HG02571 (cell line): ENCODE data around the gene KRR1.
"Not testable (repeated sequence)": the region's sequence is repeated elsewhere in the genome, so short reads cannot be mapped to it uniquely, and the experiment has no call there.

ENCODE experiments used
- ATAC-seq: cut with Tn5 transposase; IDR thresholded peaks from one replicate; pipeline ENCODE4 v1.9.1; 2021; ENCODE audit warnings: mild to moderate bottlenecking, moderate library complexity; ENCODE audit not compliant: unreplicated experiment

The KRR1 gene

DNA sequence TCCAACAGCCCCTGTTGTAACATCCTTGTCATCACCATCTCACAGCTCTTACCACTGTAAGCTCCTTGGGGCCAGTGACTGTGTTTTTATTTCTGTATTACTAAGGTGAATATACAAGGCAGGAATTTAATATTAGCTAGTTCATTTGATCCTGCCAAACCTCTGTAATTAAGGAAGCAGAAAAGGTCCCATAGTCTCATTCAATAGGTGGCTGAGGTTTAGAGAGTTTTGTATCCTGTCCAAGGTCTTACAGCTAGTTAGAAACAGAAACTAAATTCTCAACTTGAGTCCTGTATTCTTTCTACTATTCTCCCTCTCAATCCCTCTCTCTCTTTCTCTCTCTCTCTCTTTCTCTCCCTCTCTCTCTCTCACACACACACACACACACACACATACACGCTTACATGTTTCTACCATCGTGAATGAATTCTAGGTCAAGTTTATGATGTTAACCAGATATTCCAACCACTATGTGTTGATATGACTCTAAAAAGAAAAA, 31.4 kb downstream of the KRR1 start:
- peak; percentile 30 for ATAC-seq

DNA sequence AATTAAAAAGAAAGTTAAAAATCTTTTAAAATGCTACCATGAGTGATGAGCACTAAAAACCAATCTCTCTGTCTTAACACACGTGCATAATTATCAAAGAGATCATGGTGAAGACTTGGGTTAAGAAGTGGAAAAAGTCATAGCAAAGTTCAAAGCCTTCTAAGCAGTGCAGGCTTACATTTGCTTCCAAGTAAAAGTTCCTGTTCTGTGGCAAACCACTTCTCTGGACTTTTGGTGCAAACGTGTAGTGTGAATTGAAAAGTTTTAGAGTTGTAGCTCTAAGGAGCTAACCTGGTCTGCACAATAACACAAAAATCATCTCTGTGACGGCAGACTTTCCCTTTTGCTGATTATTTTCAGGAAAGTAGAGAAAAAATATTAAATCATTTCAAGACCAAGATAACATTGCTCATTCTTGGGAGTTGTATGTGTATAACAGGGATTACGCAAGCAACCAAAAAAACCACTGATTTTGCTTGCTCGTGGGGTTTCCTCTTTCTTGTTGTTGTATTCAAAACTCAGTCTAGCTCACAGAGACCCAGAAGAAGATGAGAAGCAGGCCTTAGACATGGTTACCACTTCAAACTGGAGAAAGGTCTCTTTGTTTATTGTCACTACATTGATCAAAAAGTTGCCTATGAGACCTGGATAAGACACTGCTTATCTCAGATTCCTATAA, 33.2 kb downstream of the KRR1 start:
- no peak for ATAC-seq

DNA sequence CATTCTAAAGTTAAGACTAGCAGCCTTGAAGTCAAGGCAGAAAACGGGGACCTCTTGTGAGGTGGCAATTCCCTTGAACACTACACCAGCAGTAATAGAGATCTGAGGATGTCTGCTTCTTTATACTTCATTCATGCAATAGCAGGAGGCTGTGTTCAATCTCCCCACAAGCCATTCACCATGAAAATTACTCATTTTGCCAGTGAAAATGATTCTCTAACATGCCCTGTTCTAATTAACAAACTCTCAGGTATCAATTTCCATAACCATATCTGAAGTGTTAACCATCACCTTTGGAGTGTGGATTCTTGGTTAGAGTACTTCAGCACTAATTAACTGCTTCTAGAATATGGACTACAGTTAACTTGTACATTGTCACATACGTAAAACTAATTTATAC, 34.3 kb downstream of the KRR1 start:
- ATAC-seq = no peak

DNA sequence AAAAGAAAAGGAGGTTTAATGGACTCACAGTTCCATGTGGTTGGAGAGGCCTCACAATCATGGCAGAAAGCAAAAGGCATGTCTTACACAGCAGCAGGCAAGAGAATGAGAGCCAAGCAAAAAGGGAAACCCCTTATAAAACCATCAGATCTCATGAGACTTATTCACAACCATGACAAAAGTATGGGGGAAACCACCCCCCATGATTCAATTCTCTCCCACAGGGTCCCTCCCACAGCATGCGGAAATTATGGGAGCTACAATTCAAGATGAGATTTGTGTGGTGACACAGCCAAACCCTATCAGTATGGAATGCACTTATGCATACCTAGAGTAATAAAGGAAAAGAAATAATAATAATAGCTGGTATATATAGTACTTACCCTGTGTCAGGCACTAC, 35.3 kb downstream of the KRR1 start:
- no peak for ATAC-seq

DNA sequence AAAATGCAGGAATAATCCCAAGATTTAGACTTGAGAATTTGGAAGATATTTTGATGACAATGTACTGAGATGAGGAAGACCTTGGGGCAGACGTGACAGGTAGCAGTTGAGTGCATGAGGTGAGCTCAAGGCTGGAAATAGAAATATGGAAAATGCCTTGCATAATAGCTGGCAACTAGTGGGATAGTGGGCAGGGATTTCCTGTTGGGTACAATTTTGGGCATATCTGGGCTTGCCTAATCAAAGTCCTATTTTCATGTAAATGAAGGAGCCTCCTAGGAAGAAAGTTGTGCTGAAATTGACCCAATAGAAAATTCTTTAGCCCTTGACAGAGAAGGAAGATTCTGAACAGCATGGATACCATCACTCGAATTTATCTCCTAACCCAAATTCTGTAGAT, 37.3 kb downstream of the KRR1 start:
- no peak for ATAC-seq

GRCh38 chr12:75471902-75472890, 39.2 kb downstream of the KRR1 start:
- ATAC-seq = no peak

DNA sequence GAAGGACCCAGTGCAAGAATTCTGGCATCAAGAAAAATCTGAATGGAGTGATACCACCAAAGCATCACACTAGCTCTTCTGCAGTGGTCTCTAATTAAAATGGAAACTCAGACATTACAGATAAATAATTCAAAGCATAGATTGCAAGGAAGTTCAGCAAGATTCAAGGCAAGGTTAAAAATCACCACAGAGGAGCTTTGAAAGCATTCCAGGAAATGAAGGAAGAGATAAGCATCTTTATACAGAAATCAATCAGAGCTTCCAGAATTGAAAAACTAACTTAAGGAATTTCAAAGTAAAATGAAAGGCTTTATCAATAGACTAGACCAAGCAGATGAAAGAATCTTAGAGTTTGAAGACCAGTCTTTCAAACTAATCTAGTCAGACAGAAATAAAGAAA, 51.2 kb downstream of the KRR1 start:
- ATAC-seq = no peak

DNA sequence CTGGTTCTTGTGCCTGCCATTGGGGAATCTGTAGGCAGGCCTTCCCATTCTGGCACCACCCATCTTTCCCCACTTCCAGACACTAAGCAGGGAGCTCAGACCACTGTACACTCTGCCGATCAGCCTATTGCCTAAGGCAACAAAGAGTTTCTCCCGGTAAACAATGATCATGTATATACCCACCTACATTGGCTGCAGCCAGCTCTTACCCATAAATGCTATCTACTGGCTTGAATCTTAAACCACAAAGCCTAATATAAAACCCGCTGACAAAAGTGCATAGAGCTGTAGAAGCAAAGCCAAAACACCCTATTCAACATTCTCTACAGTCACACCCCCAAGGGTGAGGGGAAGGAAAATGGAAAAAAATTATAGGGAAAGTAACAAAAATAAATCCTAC, 51.7 kb downstream of the KRR1 start:
- no peak for ATAC-seq

GRCh38 chr12:75457866-75458265, 53.5 kb downstream of the KRR1 start:
- ATAC-seq = not testable (repeated sequence)

- no peak for ATAC-seq
Observed at GRCh38 chr12:75457191-75457590, 54.2 kb downstream of the KRR1 start.

DNA sequence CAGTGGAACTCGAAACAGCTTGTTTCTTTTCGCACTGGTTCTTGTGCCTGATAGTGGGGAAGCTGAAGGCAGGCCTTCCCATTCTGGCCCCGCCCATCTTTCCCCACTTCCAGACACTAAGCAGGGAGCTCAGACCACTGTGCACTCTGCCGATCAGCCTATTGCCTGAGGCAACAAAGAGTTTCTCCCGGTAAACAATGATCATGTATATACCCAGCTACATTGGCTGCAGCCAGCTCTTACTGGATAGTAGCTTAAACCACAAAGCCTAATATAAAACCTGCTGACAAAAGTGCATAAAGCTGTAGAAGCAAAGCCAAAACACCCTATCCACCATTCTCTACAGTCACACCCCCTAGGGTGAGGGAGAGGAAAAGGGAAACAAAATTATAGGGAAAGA, 55.6 kb downstream of the KRR1 start:
- ATAC-seq = no peak

DNA sequence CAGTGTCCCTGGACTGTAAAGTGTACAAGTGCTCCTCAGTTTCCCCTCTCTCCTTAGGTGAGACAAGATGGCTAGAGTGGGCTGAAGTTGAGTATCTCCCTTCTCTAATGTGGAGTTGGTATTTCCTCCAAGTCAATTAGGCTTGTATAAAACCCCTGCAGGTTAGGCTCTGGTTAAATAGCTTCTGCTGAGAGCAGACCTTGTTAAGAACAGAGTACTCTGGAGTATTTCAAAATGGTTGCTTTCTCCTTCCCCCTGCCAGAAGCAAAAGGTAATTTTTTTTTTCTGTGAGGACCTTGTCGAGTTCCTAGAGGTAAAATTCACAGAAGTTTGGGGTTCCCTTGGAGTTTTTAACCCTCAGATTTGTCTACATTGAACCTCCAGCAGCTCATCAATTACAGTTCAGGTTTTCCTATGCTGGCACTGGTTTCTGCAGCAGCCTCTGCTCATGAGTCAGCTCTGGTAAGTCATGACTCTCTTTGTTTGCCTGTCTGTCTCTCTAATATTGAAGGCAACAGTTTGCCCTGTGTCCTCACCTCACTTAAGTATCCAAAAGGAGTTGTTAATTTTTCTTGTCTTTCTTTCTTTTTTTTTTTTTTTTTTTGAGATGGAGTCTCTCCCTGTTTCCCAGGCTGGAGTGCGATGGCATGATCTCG, 58.6 kb downstream of the KRR1 start:
- ATAC-seq = no peak

DNA sequence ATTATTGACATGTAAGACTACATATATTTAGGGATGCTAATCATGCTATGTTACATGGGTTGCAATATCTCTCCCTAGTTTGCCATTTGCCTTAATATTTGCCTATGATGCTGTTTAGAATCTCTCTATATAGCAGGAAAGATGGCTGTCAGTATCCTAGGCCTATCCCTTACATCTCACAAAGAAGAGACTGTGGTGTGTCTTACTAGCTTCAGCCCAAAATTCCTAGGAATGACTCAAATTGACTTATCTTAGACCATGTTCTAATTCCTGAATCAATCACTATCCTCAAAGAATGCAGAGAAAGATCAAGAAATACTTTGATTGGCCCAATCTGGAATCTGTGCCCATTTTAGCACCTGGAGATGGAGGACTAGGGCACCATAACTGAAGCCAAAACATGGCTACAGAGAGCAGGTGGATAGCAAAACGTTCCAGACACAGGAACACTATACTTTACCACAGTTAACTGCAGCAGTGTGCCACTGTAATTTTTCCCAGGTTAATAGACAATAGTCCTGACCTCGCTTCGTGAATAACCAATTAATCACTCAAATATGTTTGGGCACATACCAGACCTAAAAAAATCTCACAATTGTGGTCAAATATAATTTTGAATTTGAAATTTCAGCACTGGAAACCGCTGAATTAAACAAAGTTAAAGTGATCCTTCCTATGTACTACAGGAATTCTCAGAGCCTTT, 63.6 kb downstream of the KRR1 start:
- no peak for ATAC-seq

DNA sequence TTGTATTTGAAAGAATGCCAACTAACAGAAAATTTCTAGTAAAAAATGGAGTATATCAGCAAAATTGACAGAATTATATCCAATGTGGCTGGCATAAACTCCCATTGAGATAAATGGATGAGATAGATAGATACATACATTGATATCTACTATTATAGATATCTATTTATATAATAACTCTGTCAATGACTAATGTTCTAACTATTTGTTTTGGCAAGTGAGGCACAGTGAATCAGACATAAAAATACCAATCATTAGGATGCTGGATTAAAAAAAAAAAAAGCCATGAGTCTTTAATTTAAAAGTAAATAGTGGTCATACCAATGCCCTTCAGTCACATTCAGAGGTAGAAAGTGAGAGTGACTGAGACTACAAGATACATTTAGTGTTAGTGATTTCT, 64.6 kb downstream of the KRR1 start:
- no peak for ATAC-seq

DNA sequence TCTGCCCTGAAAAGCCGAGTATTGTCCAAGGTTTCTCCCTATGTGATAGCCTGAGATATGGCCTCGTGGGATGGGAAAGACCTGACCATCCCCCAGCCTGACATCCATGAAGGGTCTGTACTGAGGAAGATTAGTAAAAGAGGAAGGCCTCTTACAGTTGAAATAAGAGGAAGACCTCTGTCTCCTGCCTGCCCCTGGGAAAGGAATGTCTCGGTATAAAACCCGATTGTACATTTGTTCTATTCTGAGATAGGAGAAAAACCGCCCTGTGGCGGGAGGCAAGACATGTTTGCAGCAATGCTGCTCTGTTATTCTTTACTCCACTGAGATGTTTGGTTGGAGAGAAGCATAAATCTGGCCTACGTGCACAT, 66.3 kb downstream of the KRR1 start:
- not testable (repeated sequence) for ATAC-seq

DNA sequence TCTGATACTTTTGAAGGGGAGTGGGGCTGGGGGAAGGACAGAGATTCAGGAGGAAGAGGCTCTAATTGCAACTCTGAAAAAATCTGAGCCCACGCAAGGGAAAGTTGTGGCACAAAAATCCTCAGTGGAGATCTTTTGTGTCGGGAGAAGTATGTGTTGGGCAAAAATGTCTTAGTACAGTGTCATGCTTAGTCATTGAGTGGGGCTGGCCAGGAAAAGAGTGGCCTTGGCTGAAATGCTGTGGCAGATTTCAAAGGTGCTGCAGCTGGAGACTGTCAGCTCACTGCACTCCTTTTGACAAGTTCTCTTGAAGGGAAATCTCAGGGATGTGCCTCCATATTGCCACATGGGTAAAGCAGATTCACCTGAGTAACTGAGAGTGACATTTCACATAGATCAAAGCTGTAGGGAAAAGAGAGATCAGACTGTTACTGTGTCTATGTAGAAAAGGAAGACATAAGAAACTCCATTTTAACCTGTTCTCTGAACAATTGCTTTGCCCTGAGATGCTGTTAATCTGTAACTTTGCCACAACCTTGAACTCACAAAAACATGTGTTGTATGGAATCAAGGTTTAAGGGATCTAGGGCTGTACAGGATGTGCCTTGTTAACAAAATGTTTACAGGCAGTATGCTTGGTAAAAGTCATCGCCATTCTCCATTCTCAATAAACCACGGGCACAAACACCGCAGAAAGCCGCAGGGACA, 66.8 kb downstream of the KRR1 start:
- no peak for ATAC-seq

DNA sequence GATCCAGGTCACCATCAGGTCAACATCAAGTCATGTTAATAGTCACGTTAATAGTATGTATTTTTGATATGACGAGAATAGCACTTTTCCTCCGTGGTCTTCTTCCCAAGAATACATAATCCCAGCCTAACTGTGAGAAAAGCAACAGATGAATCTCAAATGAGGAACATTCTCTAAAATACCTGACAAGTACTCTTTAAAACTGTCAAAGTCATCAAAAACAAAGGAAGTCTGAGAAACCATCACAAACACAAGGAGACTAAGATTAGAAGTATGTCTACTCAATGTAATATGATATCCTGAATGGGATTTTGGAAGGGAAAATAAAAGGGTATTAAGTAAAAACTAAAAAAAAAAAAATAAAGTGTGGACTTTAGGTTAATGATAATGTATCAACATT, 67.7 kb downstream of the KRR1 start:
- no peak for ATAC-seq

DNA sequence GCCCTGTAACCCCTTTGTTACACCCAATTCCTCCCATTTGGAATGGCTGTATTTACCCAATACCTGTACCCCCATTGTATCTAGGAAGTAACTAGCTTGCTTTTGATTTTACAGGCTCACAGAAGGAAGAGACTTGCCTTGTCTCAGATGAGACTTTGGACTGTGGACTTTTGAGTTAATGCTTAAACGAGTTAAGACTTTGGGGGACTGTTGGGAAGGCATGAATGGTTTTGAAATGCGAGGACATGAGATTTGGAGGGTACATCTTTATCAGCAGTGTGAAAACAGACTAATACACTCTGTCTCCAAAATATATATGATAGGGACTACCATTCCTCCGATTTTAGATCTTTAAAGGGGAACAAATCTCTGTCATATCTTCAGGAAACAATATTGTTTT, 69.0 kb downstream of the KRR1 start:
- not testable (repeated sequence) for ATAC-seq

GRCh38 chr12:75441687-75442449, 69.5 kb downstream of the KRR1 start:
- not testable (repeated sequence) for ATAC-seq
